ENCODE data around the gene UPB1.
"Not testable (repeated sequence)": the region's sequence is repeated elsewhere in the genome, so short reads cannot be mapped to it uniquely, and the experiment has no call there.

UPB1 gene

GRCh38 chr22:24482575-24482974 is 12.6 kb upstream of the UPB1 start:
- DNase-seq, result peak in 1 of 2 experiments; percentile 12

- no peak for DNase-seq
These were observed 12.1 kb upstream of the UPB1 start for GRCh38 chr22:24482998-24483397.

DNA sequence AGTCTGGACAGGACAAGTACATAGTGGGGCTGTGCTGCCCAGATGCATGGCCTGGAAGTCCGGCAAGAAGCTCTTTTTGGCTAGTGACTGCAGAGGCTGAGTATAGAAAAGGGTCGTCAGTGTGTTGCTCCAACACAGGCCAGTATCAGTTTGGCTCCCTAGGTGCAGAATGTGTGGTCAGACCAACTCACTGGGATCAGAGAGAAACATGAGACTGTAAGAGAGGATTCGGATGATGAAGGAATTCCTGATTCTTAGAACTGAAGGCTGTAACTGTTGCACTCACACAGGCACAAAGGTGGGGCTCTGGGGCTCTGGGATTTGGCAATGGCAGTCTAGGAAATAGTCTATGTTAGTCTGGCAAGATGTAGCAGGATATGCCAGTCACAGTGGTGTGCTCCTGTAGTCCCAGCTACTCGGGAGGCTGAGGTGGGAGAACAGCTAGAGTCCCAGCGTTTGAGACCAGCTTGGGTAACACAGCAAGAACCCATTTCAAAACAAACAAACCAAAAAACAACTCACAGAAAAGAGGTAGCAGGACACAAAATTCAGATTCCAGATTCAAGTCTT is 11.1 kb upstream of the UPB1 start:
- no peak for DNase-seq

GRCh38 chr22:24485170-24485569 is 10.0 kb upstream of the UPB1 start:
- DNase-seq, result no peak

GRCh38 chr22:24485608-24486007 is 9.5 kb upstream of the UPB1 start:
- peak in 1 of 2 experiments; percentile 34 for DNase-seq

- no peak for DNase-seq
These were observed 8.6 kb upstream of the UPB1 start for GRCh38 chr22:24486501-24486921.

DNA sequence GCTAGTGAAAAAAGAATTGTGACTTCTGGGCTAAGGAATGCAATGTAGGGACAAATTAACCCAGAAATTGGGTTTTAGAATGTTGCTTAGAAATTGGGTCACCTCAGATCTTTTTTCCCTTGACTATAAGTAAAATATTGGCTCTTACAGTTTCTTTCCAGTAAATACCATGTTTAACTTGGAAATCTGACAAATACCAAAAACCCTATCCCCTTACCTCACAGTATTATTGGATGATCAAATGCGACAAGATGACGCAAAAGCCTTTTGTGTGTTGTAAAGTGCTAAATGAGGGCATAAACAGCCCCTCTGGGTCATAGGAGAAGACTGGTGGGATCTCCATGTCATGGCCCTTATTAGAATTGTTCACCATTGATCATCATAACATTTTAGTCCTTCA is 6.1 kb upstream of the UPB1 start:
- DNase-seq, result no peak

GRCh38 chr22:24489434-24489833 is 5.7 kb upstream of the UPB1 start:
- not testable (repeated sequence) for DNase-seq

GRCh38 chr22:24492391-24492790 is 2.7 kb upstream of the UPB1 start:
- no peak for DNase-seq

DNA sequence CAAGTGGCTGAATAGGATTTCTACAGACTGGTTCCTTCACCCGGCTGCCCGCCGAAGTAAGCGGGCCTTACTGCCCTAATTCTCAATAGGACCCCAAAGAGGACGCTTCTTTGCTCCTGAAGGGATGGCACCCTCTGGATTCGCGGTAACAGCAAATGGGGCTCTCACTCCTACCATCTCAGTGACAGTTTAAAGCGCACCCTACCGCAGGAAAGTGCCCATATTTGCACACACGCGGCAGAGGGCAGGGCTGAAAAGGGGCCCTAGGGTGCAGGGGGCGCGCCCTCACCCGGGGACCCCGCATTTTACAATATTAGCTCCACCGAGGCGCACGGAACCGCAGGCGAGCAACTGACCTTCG is 985 bp upstream of the UPB1 start:
- DNase-seq, result no peak

GRCh38 chr22:24495365-24495675 is 188 bp downstream of the UPB1 start:
- no peak for DNase-seq

GRCh38 chr22:24496234-24496633 is 1.1 kb downstream of the UPB1 start:
- peak in 1 of 2 experiments; percentile 13 for DNase-seq

- peak in 1 of 2 experiments; percentile 19 for DNase-seq
These were observed 1.5 kb downstream of the UPB1 start for GRCh38 chr22:24496661-24497060.

GRCh38 chr22:24497841-24498258 is 2.7 kb downstream of the UPB1 start:
- DNase-seq, result no peak

DNA sequence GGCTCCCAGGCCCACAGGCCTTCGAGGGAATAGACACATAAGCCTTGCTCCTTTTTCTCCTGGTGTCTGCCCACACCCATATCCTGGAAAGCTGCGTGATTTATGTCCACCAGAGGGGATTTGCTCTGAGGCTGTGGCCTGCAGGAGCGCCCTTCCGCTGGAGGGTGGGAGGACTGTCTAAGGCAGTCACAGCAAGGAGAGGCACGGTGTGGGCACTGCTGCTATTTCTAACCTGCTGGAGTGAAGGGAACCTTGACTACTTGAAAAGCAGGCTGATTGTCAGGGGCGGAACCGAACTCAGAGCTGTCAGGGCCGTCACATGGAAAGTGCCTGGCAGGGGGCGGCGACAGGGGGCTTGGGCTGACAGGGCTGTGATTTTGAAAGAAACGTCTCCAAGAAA is 3.7 kb downstream of the UPB1 start:
- DNase-seq, result no peak

DNA sequence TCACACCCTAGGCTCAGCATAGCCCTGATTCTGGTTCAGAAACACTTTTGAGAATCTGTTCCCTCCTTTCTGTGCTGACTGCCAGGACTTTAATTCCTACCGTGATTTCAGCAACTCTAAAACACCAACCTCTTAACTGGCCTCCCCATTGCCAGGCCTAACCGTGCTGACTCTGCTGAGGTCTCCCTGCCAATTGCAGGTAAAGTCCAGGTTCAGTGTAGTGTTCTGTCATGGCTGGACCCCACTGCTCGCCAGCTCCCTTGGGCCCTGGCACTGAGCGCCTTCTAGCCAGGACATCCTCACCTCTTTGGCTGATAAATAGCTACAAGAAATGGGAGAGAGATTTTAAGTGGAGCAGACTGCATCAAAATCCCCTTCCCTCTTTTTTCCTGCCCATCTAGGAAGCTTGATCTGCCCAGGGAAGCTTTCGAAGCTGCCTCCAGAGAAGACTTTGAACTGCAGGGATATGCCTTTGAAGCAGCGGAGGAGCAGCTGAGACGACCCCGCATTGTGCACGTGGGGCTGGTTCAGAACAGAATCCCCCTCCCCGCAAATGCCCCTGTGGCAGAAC is 4.7 kb downstream of the UPB1 start:
- no peak for DNase-seq

DNA sequence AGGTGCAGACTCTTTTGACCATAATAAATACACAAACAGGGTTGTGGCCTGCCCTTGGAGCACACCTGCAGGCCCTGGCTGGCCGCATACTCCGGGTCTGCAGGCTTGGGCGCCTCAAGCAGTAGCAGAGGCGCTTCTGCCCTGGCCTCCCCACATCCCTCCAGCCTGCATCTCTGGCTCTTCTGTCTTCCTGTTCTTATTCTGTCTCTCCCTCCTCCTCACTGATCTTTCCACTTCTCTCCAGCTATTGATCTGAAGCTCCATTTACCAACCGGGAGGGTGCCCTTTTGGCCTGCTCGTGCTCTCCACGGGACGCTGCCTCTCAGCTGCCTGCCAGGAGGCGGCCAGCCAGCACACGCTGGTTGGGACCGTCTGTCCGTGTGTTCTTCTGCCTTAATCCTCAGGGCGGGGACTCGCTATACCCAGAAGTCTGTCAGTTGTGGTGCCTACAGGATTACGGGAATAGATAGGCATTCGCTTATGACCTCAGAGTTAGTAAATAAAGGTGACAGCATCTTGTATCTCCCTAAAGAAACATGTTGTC is 5.2 kb downstream of the UPB1 start:
- peak; percentile 83 to 90 for DNase-seq

DNA sequence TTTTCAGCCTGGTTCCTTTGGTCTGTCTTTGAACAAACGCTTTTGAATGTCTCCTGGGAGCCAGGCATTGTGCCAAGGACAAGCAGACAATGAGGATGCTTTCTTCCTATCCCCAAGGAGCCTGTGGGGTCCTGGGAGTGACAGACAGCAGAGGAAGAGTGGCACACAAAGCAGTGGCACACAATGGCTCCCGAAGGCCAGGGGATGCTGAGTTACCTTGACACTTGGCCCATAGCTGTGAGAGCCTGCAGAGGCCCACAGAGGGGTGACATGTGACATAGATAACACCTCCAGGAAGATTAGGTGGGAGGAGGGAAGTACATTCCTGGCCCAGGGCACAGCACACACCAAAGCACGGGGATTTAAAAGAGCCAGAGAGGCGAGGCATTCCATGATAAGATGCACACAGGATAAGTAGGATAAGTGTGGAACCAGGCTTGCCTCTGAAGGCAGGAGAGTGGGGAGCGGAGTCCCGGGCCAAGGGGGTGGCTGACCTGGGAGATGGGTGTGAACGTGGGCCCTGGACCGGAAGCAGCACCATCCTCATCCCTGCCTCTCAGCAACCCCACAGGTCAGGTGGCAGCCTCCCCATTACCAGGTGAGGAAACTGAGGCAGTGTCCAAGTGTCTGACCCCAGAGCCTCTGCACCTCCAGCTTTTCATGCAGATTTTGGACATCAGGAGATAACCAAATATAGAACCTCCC is 6.3 kb downstream of the UPB1 start:
- DNase-seq, result no peak

GRCh38 chr22:24502034-24502433 is 6.9 kb downstream of the UPB1 start:
- DNase-seq, result no peak

- DNase-seq, result no peak
These were observed 7.4 kb downstream of the UPB1 start for GRCh38 chr22:24502541-24502940.

DNA sequence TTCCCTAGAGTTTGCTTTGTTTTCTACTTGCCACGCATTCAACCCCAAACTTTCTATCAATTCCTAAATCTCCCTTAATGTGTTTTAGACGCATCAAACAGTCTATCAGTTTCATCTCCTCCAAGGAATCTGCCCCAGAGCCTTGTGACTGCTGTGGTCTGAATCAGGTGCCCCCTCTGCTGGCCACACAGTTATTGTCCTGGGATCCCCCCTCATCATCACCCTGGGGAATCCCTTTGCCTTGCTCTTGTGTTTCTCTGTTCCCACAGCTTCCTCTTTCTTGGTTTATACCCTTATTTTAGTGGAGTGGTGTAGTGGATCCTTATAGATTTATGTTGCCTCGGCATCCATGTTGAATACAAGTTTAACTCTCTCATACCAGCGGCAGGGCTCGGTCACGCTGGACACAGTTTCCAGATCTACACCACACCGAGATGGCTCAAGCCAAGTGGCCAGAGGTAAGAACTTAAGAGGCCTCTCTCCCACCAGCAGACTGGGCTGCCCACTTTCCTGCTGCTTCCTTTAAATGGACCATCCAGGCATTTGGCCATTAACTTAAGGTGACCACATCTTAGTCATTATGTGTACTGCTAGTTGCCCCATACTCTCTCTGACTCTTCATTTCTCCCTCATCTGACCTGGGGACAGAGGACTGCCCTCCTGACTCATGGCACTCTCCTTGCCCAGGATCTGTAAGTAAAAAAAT is 8.2 kb downstream of the UPB1 start:
- DNase-seq, result peak; percentile 42 to 77

DNA sequence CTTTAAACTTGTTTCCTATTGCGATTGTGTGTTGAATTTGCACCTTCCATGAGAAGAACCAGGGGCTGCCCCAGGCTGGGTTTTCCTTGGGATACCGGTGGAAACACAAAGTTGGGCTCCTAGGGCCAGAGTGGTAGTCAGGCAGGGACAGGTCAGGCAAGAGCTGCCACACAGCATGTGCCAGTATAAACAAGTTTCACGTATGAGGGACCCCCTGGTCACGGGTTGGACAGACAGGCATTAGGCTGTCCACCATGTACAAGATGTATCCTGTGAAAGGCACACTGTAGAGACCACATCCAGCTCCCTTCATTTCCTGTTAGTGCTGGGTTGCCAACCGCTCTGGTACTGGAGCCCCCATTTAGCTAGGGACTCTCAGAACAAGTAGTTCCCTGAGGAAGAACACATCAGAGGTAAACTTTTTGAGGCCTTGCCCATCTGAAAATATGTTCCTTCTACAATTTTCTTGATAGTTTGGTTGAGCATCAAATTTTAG is 8.8 kb downstream of the UPB1 start:
- no peak for DNase-seq

DNA sequence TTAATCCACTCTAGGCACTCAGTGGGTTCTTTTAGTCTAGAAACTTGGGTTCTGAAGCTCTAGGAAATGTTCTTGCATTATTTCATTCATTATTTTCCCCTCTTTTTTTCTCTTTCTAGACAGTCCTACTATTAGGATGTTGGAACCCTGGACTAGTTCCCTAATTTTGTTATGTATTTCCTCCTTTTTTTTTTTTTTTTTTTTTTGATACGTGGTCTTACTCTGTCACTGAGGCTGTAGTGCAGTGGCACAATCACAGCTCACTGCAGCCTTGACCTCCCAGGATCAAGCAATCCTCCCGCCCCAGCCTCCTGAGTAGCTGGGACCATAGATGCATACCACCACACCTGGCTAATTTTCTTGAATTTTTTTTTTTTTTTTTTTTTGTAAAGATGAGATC is 9.4 kb downstream of the UPB1 start:
- DNase-seq, result no peak

All from NCI-H524 (cell line).